Ascending aorta (tissue), 2 donors: ENCODE measurements around the gene EPN3. TPM values are rescaled to one million over a fixed set of nuclear protein-coding genes. Genes with fewer than 3 reads are reported as not detected.

ENCODE experiments used
- DNase-seq, 2 donors: peaks; one replicate each; pipeline ENCODE4 v3.0.0-alpha.2; 2019; ENCODE audit warnings: low spot score in 2 of 2
- H3K27ac ChIP-seq, 2 donors: fragments of 200-600 bp; sonication (generic); one replicate each; pipeline ENCODE4 v1.5.1; 2016 to 2017; ENCODE audit warnings: mild to moderate bottlenecking in 1 of 2
- H3K27me3 ChIP-seq: fragments of 200-600 bp; sonication (generic); one replicate; pipeline ENCODE4 v1.5.1; 2017
- H3K36me3 ChIP-seq, 2 donors: fragments of 200-600 bp; sonication (generic); one replicate each; pipeline ENCODE4 v1.5.1; 2016
- H3K4me1 ChIP-seq, 2 donors: fragments of 200-600 bp; sonication (generic); one replicate each; pipeline ENCODE4 v1.5.1; 2016 to 2017; ENCODE audit warnings: mild to moderate bottlenecking in 1 of 2
- H3K4me3 ChIP-seq, 2 donors: fragments of 200-600 bp; sonication (generic); one replicate each; pipeline ENCODE4 v1.5.1; 2016 to 2017; ENCODE audit warnings: mild to moderate bottlenecking in 1 of 2
- H3K9me3 ChIP-seq, 2 donors: fragments of 200-600 bp; sonication (generic); one replicate each; pipeline ENCODE4 v1.5.1; 2016
- CTCF ChIP-seq, 3 experiments: fragments of 200-600 bp in 2 of 3; fragments of 450-650 bp in 1 of 3; sonication (generic) in 2 of 3; IDR thresholded peaks; one replicate each; pipeline ENCODE4 v1.5.1; 2016 to 2019; ENCODE audit warnings: antibody characterized with exemption in 3 of 3, mild to moderate bottlenecking in 1 of 3, moderate library complexity in 1 of 3
- intact Hi-C: fragments of 100-400 bp; cut with DNase I; formaldehyde crosslinking; loops from one replicate; pipeline ENCODE4 v1.15.1; 2023
- total RNA-seq: library from RNA; depleted of rRNA; stranded (reverse); fragments of >200 nt; gene quantifications from one replicate; pipeline ENCODE4 v1.1.0, GENCODE V29; 2016

The EPN3 gene
- total RNA-seq, 1 donor from 2014 or later: 0.85 TPM

GRCh38 chr17:50561746-50562141 is 29.2 kb downstream of the EPN3 start:
- H3K36me3 ChIP-seq: no peaks in the 10 kb centered on the region
- H3K4me1 ChIP-seq: peaks cover 23 to 47% of the 10 kb centered on the region in 2 donors
- no peak for DNase-seq
- H3K27me3 ChIP-seq: peaks cover 10% of the 10 kb centered on the region
- no peak overlapping the region for H3K27ac ChIP-seq
- H3K9me3 ChIP-seq: no peaks in the 10 kb centered on the region
- TF ChIP-seq CTCF (IDR thresholded peaks at IDR 0.05): no peak
- peak overlapping the region in 1 of 2 donors; percentile 74 for H3K4me3 ChIP-seq
- intact Hi-C loops: loop anchor here (5.0 kb wide), 1 partner anchor 71 kb away; the partner anchor contains the start of gene ABCC3

GRCh38 chr17:50562242-50563091 is 29.9 kb downstream of the EPN3 start:
- Histone ChIP-seq H3K4me3 (peak overlapping the region in 1 of 2 donors; percentile 74), H3K27ac (no peak overlapping the region), H3K9me3 (no peaks in the 10 kb centered on the region), H3K36me3 (no peaks in the 10 kb centered on the region), H3K27me3 (peaks cover 10% of the 10 kb centered on the region), H3K4me1 (peaks cover 23 to 47% of the 10 kb centered on the region in 2 donors)
- no peak for DNase-seq
- no peak for TF ChIP-seq CTCF (IDR thresholded peaks at IDR 0.05)
- intact Hi-C loops: loop anchor here (5.0 kb wide), 1 partner anchor 70 kb away; the partner anchor contains the start of gene ABCC3

GRCh38 chr17:50563092-50563511 is 30.6 kb downstream of the EPN3 start:
- H3K27me3 ChIP-seq: peaks cover 10% of the 10 kb centered on the region
- intact Hi-C loops: loop anchor here (5.0 kb wide), 1 partner anchor 69 kb away; the partner anchor contains the start of gene ABCC3
- no peaks in the 10 kb centered on the region for H3K9me3 ChIP-seq
- H3K4me3 ChIP-seq: no peak overlapping the region
- no peak for TF ChIP-seq CTCF (IDR thresholded peaks at IDR 0.05)
- no peaks in the 10 kb centered on the region for H3K36me3 ChIP-seq
- H3K27ac ChIP-seq: no peak overlapping the region
- no peak for DNase-seq
- H3K4me1 ChIP-seq: peaks cover 23 to 47% of the 10 kb centered on the region in 2 donors

GRCh38 chr17:50564916-50565315 is 32.4 kb downstream of the EPN3 start:
- H3K4me1 ChIP-seq: peaks cover 19 to 35% of the 10 kb centered on the region in 2 donors
- intact Hi-C loops: loop anchor here (5.0 kb wide), 1 partner anchor 67 kb away; the partner anchor contains the start of gene ABCC3
- TF ChIP-seq CTCF (IDR thresholded peaks at IDR 0.05): no peak
- peaks cover 10% of the 10 kb centered on the region for H3K27me3 ChIP-seq
- no peaks in the 10 kb centered on the region for H3K9me3 ChIP-seq
- peak; percentile 36 to 94 for DNase-seq
- peak overlapping the region; percentile 24 to 52 for H3K4me3 ChIP-seq
- no peaks in the 10 kb centered on the region for H3K36me3 ChIP-seq
- H3K27ac ChIP-seq: peak overlapping the region; percentile 67 to 69

- peaks cover 9% of the 10 kb centered on the region for H3K27me3 ChIP-seq
- H3K27ac ChIP-seq: peak overlapping the region; percentile 67 to 69
- H3K9me3 ChIP-seq: no peaks in the 10 kb centered on the region
- no peak for DNase-seq
- no peaks in the 10 kb centered on the region for H3K36me3 ChIP-seq
- no peak for TF ChIP-seq CTCF (IDR thresholded peaks at IDR 0.05)
- intact Hi-C loops: no loop called here
- H3K4me1 ChIP-seq: peaks cover 14 to 29% of the 10 kb centered on the region in 2 donors
- H3K4me3 ChIP-seq: peak overlapping the region; percentile 24 to 52
Observed at GRCh38 chr17:50565402-50566350, 33.1 kb downstream of the EPN3 start.
